K562 (cell line): ENCODE data around the gene BLOC1S4. TPM values are rescaled to one million over a fixed set of nuclear protein-coding genes. Genes with fewer than 3 reads are reported as not detected.

ENCODE experiments used
- CXXC5 ChIP-seq: fragments of 250-450 bp; sonication (Bioruptor Pico); IDR thresholded peaks from 2 replicates; pipeline ENCODE4 v1.8.0; 2022; ENCODE audit warnings: inconsistent platforms, mild to moderate bottlenecking, moderate library complexity
- JUND ChIP-seq, 2 experiments: IDR thresholded peaks; 2 replicates in 1 of 2; 3 replicates in 1 of 2; pipeline ENCODE4 v1.6.1; 2011; ENCODE audit warnings: borderline replicate concordance in 2 of 2, low read depth in 2 of 2, low read length in 2 of 2, improper control_type of control experiment in 1 of 2, missing biosample characterization in 1 of 2, missing genetic modification characterization in 1 of 2, missing genetic modification reagents in 1 of 2
- KAT8 ChIP-seq: fragments of 450-650 bp; IDR thresholded peaks from 2 replicates; pipeline ENCODE4 v1.6.1; 2016; ENCODE audit warnings: low read depth, mild to moderate bottlenecking
- KDM2B ChIP-seq: fragments of 250-450 bp; sonication (Bioruptor Pico); IDR thresholded peaks from 2 replicates; pipeline ENCODE4 v1.8.0; 2021; ENCODE audit warnings: mild to moderate bottlenecking, moderate library complexity
- KHSRP ChIP-seq: fragments of 450-650 bp; IDR thresholded peaks from 2 replicates; pipeline ENCODE4 v1.6.1; 2017
- KLF16 ChIP-seq: IDR thresholded peaks from 2 replicates; pipeline ENCODE4 v1.6.1; 2016; ENCODE audit warnings: antibody characterized with exemption
- MXI1 ChIP-seq: IDR thresholded peaks from 2 replicates; pipeline ENCODE4 v1.6.1; 2011; ENCODE audit warnings: low read depth, mild to moderate bottlenecking, improper control_type of control experiment, low read length
- NCOA4 ChIP-seq: fragments of 450-650 bp; IDR thresholded peaks from 2 replicates; pipeline ENCODE4 v1.6.1; 2018; ENCODE audit warnings: mild to moderate bottlenecking; ENCODE audit not compliant: partially characterized antibody
- NFATC3 ChIP-seq: fragments of 450-650 bp; IDR thresholded peaks from 2 replicates; pipeline ENCODE4 v1.6.1; 2017; ENCODE audit warnings: mild to moderate bottlenecking
- NUFIP1 ChIP-seq: fragments of 450-650 bp; IDR thresholded peaks from 2 replicates; pipeline ENCODE4 v1.6.1; 2018; ENCODE audit not compliant: partially characterized antibody
- PRPF4 ChIP-seq: fragments of 200-400 bp; formaldehyde crosslinking; IDR thresholded peaks from one replicate; pipeline ENCODE4 v1.6.1; 2017; ENCODE audit warnings: low read length, low read depth, mild to moderate bottlenecking; ENCODE audit not compliant: insufficient read depth, poor library complexity, severe bottlenecking
- RBBP5 ChIP-seq: fragments of 200-600 bp; sonication (generic); IDR thresholded peaks from 2 replicates; pipeline ENCODE4 v1.6.1; 2012; ENCODE audit warnings: borderline replicate concordance, mild to moderate bottlenecking, low read length, control low read depth, inconsistent platforms; ENCODE audit not compliant: insufficient read depth, poor library complexity, severe bottlenecking
- RFX1 ChIP-seq: fragments of 450-650 bp; IDR thresholded peaks from 2 replicates; pipeline ENCODE4 v1.6.1; 2016; ENCODE audit warnings: mild to moderate bottlenecking, moderate library complexity
- SRSF3 ChIP-seq: fragments of 200-400 bp; formaldehyde crosslinking; IDR thresholded peaks from 2 replicates; pipeline ENCODE4 v1.6.1; 2016; ENCODE audit warnings: mild to moderate bottlenecking, low read length, moderate library complexity; ENCODE audit not compliant: insufficient read depth
- STAT5B ChIP-seq: fragments of 250-450 bp; sonication (Bioruptor Pico); IDR thresholded peaks from 2 replicates; pipeline ENCODE4 v1.8.0; 2021; ENCODE audit warnings: mild to moderate bottlenecking, inconsistent platforms
- STAT6 ChIP-seq: sonication (generic); formaldehyde crosslinking; IDR thresholded peaks from 2 replicates; pipeline ENCODE4 v1.8.1; 2023; ENCODE audit warnings: mild to moderate bottlenecking, missing genetic modification reagents
- XRCC3 ChIP-seq: fragments of 450-650 bp; IDR thresholded peaks from 2 replicates; pipeline ENCODE4 v1.6.1; 2017; ENCODE audit warnings: mild to moderate bottlenecking, moderate library complexity
- ZC3H4 ChIP-seq: sonication (generic); formaldehyde crosslinking; IDR thresholded peaks from 2 replicates; pipeline ENCODE4 v1.9.0; 2021; ENCODE audit warnings: missing genetic modification reagents, borderline replicate concordance
- ZFP30 ChIP-seq: fragments of 250-450 bp; sonication (Bioruptor Pico); IDR thresholded peaks from 2 replicates; pipeline ENCODE4 v1.8.0; 2022; ENCODE audit warnings: moderate library complexity, mild to moderate bottlenecking, inconsistent platforms, borderline replicate concordance
- ZFX ChIP-seq: sonication (generic); formaldehyde crosslinking; IDR thresholded peaks from 2 replicates; pipeline ENCODE4 v1.8.0; 2022; ENCODE audit warnings: mild to moderate bottlenecking, missing genetic modification reagents, moderate library complexity
- ZNF224 ChIP-seq: sonication (generic); formaldehyde crosslinking; IDR thresholded peaks from 2 replicates; pipeline ENCODE4 v1.8.0; 2022; ENCODE audit warnings: mild to moderate bottlenecking, missing genetic modification reagents
- ZNF274 ChIP-seq: IDR thresholded peaks from 2 replicates; pipeline ENCODE4 v1.6.1; 2011; ENCODE audit warnings: low read depth, mild to moderate bottlenecking, low read length, moderate library complexity, borderline replicate concordance
- ZNF347 ChIP-seq: fragments of 450-650 bp; formaldehyde crosslinking; IDR thresholded peaks from 2 replicates; pipeline ENCODE4 v1.4.0; 2020; ENCODE audit warnings: low read depth, mild to moderate bottlenecking, moderate library complexity
- polyA plus RNA-seq, 8 experiments: library from polyadenylated mRNA; depleted of rRNA in 4 of 8; stranded (reverse) in 5 of 8; unstranded in 3 of 8; fragments of >200 nt; fragmentation: Nextera tagmentation in 2 of 8; fragmentation: Illumina TruSeq in 1 of 8; extraction: Ambion mirVana in 2 of 8; extraction: Trizol in 1 of 8; gene quantifications; 2 replicates each; pipeline versions ENCODE4 v1.2.1 to v1.2.3, GENCODE V29; 2011 to 2014; ENCODE audit warnings: inconsistent platforms in 1 of 8, missing spikeins in 1 of 8
- total RNA-seq, 7 experiments: library from RNA; depleted of rRNA in 6 of 7; stranded (reverse); fragments of >200 nt in 6 of 7; fragmentation: Illumina TruSeq in 2 of 7; extraction: Trizol in 2 of 7; gene quantifications; 2 replicates each; pipeline versions ENCODE4 v1.2.1 to v1.2.3, GENCODE V29; 2011 to 2021; ENCODE audit warnings: low replicate concordance in 1 of 7
- TF ChIP-seq, protein P1 (sequence below): fragments of 250-450 bp; sonication (Bioruptor Pico); IDR thresholded peaks from 2 replicates; pipeline ENCODE4 v1.9.0; 2021; ENCODE audit warnings: mild to moderate bottlenecking
- TF ChIP-seq, protein P2 (sequence below): fragments of 450-650 bp; IDR thresholded peaks from one replicate; pipeline ENCODE4 v1.6.1; 2018; ENCODE audit warnings: mild to moderate bottlenecking, moderate library complexity; ENCODE audit not compliant: partially characterized antibody

The BLOC1S4 gene
- total and polyA plus RNA-seq, 9 of the 15 experiments (the other 6 are each of a cell fraction or from before 2014, with no cell fraction given): 3.1 to 31.6 (median 11.2) TPM

DNA sequence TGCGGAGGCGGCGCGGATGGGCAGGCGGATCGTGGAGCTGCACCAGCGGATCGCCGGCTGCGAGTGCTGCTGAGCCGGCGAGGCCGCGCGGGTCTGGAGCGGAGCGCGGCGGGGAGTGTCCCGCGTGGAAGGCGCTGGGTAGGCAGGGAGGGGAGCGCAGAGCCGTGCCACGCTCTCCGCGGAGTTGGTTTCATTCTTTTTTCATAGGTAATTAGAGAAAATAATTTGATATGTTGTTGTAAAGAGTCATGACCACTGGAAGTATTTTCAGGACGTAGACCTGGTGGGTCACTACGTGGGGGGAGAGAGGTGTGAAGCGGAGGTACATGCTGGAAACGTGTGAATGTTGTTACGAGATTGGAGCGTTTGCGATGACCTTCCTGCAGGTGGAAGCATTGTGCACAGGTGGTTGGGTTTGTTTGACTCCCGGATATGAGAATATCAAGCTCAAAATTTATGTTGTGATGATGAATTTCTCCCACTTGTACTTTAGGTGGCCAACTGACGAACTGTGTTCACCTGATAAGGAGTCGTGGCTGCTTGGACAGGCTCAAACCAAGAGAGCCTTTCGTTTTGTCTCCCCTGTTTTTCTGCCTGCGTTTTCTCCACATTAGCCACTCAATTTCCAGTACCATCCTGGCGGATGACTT lies 41.3 kb upstream of the BLOC1S4 start (continued):
- no peak for TF ChIP-seq PRPF4
- no peak for TF ChIP-seq ZFX (CRISPR knock-in tag)
- TF ChIP-seq, protein P1, sequence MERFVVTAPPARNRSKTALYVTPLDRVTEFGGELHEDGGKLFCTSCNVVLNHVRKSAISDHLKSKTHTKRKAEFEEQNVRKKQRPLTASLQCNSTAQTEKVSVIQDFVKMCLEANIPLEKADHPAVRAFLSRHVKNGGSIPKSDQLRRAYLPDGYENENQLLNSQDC: no peak
- no peak for TF ChIP-seq SRSF3
- TF ChIP-seq ZNF224 (CRISPR knock-in tag): no peak
- peak; percentile 21 for TF ChIP-seq RBBP5
- TF ChIP-seq JUND (IDR thresholded peaks at IDR 0.05; ENCODE audit: borderline replicate concordance, low read depth, low read length): peak; percentile 55; the same call in 1 of the 2 replicates
- TF ChIP-seq JUND (tag; IDR thresholded peaks at IDR 0.05; ENCODE audit: borderline replicate concordance, low read depth, low read length): peak; percentile 60; the same call in 2 of the 3 replicates
- no peak for TF ChIP-seq ZNF274
- TF ChIP-seq RFX1: no peak
- TF ChIP-seq, protein P2, sequence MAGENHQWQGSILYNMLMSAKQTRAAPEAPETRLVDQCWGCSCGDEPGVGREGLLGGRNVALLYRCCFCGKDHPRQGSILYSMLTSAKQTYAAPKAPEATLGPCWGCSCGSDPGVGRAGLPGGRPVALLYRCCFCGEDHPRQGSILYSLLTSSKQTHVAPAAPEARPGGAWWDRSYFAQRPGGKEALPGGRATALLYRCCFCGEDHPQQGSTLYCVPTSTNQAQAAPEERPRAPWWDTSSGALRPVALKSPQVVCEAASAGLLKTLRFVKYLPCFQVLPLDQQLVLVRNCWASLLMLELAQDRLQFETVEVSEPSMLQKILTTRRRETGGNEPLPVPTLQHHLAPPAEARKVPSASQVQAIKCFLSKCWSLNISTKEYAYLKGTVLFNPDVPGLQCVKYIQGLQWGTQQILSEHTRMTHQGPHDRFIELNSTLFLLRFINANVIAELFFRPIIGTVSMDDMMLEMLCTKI: no peak
- peak; percentile 71; the same call in 1 of the 2 replicates for TF ChIP-seq NFATC3
- no peak for TF ChIP-seq STAT6 (CRISPR knock-in tag)
- TF ChIP-seq NCOA4: no peak
- TF ChIP-seq STAT5B (CRISPR knock-in tag): no peak
- no peak for TF ChIP-seq ZC3H4 (CRISPR knock-in tag)
- no peak for TF ChIP-seq ZFP30
- TF ChIP-seq XRCC3: no peak
- TF ChIP-seq ZNF347 (CRISPR knock-in tag): no peak
- no peak for TF ChIP-seq KAT8
- no peak for TF ChIP-seq MXI1
- TF ChIP-seq KHSRP: no peak
- TF ChIP-seq KLF16: 0 out of 2 replicates have a peak, but pooled peaks have one; percentile 12
- peak; percentile 60 for TF ChIP-seq CXXC5 (CRISPR knock-in tag)
- TF ChIP-seq KDM2B (CRISPR knock-in tag): no peak
- peak; percentile 56 for TF ChIP-seq NUFIP1
